ENCODE results near the gene SNAPC2. TPM values are rescaled to one million over a fixed set of nuclear protein-coding genes. Genes with fewer than 3 reads are reported as not detected.
"Not testable (repeated sequence)": the region's sequence is repeated elsewhere in the genome, so short reads cannot be mapped to it uniquely, and the experiment has no call there.

Gene SNAPC2
- total RNA-seq, 2 donors from 2014 or later, result 25.4 to 48.6 TPM

GRCh38 chr19:7925171-7925851 is 5.2 kb downstream of the SNAPC2 start:
- H3K27ac Mint-ChIP-seq, result no peak overlapping the region

DNA sequence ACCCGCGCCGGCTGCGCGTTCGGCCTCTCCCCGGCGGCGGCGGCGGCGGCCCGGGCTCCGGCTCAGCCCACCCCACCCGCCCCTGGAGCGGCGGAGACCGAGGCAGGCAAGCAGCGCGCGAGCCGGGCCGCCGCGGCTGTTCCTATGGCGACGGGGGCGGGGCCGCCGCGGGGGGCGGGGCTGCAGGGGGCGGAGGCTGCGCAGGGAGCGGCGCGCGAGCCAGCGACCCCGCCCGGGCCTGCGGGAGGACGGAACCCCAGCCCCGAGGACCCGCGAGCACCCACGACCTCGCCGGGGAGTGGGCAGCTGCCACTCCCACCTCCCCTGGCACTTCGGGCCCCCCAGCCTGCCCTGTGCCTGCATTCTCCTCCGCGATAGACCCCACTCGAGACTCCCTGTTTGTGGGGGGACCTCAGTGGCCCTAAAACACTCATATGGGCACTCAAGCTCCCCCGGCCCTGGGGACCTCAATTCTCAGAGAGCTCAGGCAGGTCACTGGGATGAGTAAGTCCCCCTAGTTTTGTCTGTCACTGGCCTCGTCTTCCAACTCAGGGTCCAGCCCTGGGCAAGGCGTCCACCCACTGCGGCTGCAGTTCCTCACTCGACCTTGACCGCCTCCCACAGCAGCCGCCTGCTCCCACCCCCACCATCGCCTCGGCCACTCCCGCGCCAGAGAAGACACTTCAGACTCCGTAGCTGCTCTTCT is 6.0 kb downstream of the SNAPC2 start, which contains the start of gene CTXN1:
Gene CTXN1 (minus strand): TSS at position 115 of the 706 bp plus-strand sequence. CDS start 597 bp downstream, outside the sequence.
- Mint-ChIP-seq H3K4me3 (peak within 1 kb of the TSS; percentile 77), H3K27ac (no peak within 1 kb of the TSS), H3K4me1 (ENCODE audit: low read depth in 2 of 2) (peaks cover 0 to 12% of the 10 kb centered on the region in 2 donors), H3K36me3 (no peaks in the 10 kb centered on the region), H3K27me3 (no peaks in the 10 kb centered on the region), H3K9me3 (no peaks in the 10 kb centered on the region)
- DNase-seq (ENCODE audit: low spot score), result no peak
- ATAC-seq, result peak; percentile 69 to 80

More at GRCh38 chr19:7925171-7925851, 5.2 kb downstream of the SNAPC2 start:
- Mint-ChIP-seq H3K36me3 (no peaks in the 10 kb centered on the region), H3K4me1 (ENCODE audit: low read depth in 2 of 2) (peaks cover 0 to 16% of the 10 kb centered on the region in 2 donors), H3K9me3 (no peaks in the 10 kb centered on the region), H3K4me3 (peak overlapping the region; percentile 77), H3K27me3 (no peaks in the 10 kb centered on the region)
- DNase-seq (ENCODE audit: low spot score) (peak; percentile 82), ATAC-seq (peak; percentile 5 to 35)

GRCh38 chr19:7926727-7927604 is 6.8 kb downstream of the SNAPC2 start:
- no peak for ATAC-seq
- peaks cover 0 to 12% of the 10 kb centered on the region in 2 donors for H3K4me1 Mint-ChIP-seq (ENCODE audit: low read depth in 2 of 2)
- H3K9me3 Mint-ChIP-seq, result no peaks in the 10 kb centered on the region
- DNase-seq (ENCODE audit: low spot score), result no peak
- no peaks in the 10 kb centered on the region for H3K36me3 Mint-ChIP-seq
- H3K4me3 Mint-ChIP-seq, result peak overlapping the region; percentile 62
- H3K27ac Mint-ChIP-seq, result no peak overlapping the region
- no peaks in the 10 kb centered on the region for H3K27me3 Mint-ChIP-seq

GRCh38 chr19:7927605-7928333 is 7.6 kb downstream of the SNAPC2 start:
- H3K36me3 Mint-ChIP-seq, result no peaks in the 10 kb centered on the region
- H3K27me3 Mint-ChIP-seq, result no peaks in the 10 kb centered on the region
- no peak overlapping the region for H3K4me3 Mint-ChIP-seq
- DNase-seq (ENCODE audit: low spot score), result no peak
- H3K27ac Mint-ChIP-seq, result no peak overlapping the region
- ATAC-seq, result no peak
- H3K4me1 Mint-ChIP-seq (ENCODE audit: low read depth in 2 of 2), result peaks cover 0 to 12% of the 10 kb centered on the region in 2 donors
- no peaks in the 10 kb centered on the region for H3K9me3 Mint-ChIP-seq

DNA sequence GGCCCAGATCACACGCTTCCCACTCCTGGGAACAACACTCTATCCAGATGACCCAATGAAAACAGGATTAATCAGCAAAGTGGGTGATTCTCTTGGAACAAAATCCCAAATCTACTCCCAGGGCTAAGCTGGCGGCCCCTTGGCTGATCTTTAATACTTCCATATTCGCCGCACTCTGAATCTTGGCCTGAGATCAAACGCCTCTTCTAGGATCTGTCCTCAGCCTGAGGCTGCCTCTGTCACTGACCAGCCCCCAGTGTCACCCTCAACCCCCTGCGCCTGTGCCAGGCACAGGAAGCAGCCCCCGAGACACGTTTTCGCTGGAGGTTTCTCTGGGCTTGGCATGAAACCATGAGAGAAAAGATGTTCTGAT is 8.2 kb downstream of the SNAPC2 start:
- ATAC-seq (no peak), DNase-seq (ENCODE audit: low spot score) (no peak)
- Mint-ChIP-seq H3K27ac (no peak overlapping the region), H3K4me3 (no peak overlapping the region), H3K4me1 (ENCODE audit: low read depth in 2 of 2) (peaks cover 0 to 12% of the 10 kb centered on the region in 2 donors), H3K27me3 (no peaks in the 10 kb centered on the region), H3K9me3 (no peaks in the 10 kb centered on the region), H3K36me3 (no peaks in the 10 kb centered on the region)

DNA sequence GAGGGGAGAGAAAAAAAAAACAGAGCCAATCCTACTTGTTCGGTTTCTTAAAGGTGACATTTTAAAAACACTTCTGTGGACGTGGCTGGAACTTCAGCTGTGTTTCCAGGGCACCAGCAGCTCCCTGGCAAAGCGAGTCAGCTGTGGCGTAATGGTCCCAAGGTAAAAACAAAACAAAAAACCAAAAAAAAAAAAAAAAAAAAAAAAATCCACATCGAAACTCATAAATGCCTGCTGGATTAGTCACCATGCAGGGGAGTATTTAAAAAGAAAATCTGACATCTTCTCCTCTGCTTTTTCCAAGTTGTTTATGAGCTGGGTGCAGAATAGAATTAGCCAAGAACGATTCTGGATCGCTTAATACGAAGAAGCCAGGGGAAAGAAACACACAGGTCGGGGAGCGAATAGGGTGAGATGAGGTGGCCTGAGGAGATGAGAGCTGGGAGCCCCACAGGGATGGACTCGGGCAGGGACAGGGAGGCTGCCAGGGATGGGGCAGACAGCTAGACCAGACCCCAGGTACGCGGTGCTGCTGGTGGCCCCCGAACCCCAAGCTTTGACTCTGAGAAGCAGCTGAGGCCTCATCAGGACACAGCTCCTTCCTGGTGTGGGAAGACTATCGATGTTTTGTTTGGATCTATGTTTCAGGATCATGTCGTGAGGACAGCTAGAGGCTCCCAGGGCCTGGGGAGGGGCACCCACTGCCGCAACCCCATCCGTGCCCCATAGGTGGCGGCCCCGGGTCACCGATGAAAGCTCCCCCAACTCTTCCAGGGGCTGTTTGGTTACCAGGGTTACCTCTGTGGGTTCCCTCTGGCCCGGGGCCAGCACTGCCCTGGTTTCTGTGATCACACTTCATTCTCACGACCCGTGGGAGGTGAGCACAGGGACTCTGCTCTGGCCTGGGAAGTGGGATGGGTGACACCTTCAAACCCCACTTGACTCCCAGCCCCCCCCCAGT is 8.9 kb downstream of the SNAPC2 start:
- peaks cover 0 to 12% of the 10 kb centered on the region in 2 donors for H3K4me1 Mint-ChIP-seq (ENCODE audit: low read depth in 2 of 2)
- DNase-seq (ENCODE audit: low spot score) (no peak), ATAC-seq (peak; percentile 11 to 32)
- H3K27ac Mint-ChIP-seq, result no peak overlapping the region
- no peak overlapping the region for H3K4me3 Mint-ChIP-seq
- no peaks in the 10 kb centered on the region for H3K27me3 Mint-ChIP-seq
- H3K9me3 Mint-ChIP-seq, result no peaks in the 10 kb centered on the region
- no peaks in the 10 kb centered on the region for H3K36me3 Mint-ChIP-seq

GRCh38 chr19:7930030-7930429 is 9.9 kb downstream of the SNAPC2 start:
- H3K27me3 Mint-ChIP-seq; ATAC-seq; DNase-seq (ENCODE audit: low spot score); H3K9me3 Mint-ChIP-seq; H3K4me3 Mint-ChIP-seq; H3K27ac Mint-ChIP-seq; H3K36me3 Mint-ChIP-seq: not testable (repeated sequence)
- peaks cover 0 to 10% of the 10 kb centered on the region in 2 donors for H3K4me1 Mint-ChIP-seq (ENCODE audit: low read depth in 2 of 2)

DNA sequence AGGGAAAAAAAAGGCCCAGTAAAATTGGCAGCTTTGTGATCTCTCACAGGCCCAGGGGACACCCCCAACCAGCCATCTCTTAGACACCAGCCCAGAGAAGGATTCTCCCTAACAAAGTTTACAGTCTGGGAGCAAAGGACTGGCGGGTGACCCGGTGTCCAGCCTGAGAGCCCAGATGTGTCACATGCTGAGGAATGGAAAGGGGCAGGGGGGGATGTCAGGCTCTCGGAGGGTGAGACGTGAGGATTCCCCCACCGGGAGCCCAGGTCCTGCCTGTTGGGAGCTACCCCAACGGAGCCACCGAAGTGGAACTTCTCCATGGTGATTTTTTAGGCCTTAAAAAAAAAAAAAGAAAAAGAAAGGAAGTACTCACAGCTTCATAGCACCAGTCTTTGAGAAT is 10.6 kb downstream of the SNAPC2 start:
- Mint-ChIP-seq H3K4me3 (no peak overlapping the region), H3K27me3 (no peaks in the 10 kb centered on the region), H3K9me3 (no peaks in the 10 kb centered on the region), H3K4me1 (ENCODE audit: low read depth in 2 of 2) (peaks cover 0 to 10% of the 10 kb centered on the region in 2 donors), H3K27ac (no peak overlapping the region), H3K36me3 (no peaks in the 10 kb centered on the region)
- ATAC-seq (no peak), DNase-seq (ENCODE audit: low spot score) (no peak)

DNA sequence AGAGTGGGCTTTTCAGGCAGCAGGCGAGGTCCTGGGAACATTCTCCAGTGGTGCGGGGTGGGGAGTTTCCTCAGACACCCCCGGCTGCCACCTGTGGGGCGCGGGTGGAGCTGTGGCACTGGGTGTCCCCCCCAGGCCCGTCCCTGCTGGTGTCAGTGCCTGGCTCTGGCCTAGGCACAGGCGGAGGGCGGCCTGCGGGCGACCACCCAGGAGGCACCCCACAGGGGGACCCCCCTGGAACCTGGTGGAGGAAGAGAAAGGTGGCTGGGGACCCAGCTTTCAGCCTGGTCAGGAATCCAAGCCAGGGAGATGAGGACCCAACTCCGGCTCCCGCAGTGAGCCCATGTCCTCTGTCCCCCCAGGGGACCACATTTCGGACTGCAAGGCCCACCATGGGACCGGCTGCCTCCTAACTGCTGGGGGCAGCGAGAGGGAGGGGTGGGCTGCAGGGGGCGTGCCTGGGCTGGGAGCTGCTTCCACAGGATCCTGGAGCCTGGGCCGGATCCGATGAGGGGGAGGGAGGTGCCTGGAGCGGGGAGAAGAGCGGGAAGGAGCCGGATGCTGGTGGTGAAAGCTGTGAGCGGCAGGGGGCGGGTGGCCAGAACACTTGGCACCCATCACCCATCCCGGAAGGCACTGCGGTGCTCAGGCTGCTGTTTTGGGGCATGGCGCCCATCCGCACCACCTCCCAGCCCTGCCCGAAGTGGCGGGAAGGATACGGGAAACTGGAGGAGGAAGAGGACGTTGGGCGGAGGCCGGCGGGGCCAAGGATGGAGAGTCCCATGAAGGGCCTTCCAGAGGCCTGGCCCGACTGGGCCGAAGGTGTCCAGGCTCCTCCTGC is 11.3 kb downstream of the SNAPC2 start:
- no peaks in the 10 kb centered on the region for H3K36me3 Mint-ChIP-seq
- H3K4me1 Mint-ChIP-seq (ENCODE audit: low read depth in 2 of 2), result peaks cover 0 to 7% of the 10 kb centered on the region in 2 donors
- H3K4me3 Mint-ChIP-seq, result no peak overlapping the region
- H3K27ac Mint-ChIP-seq, result no peak overlapping the region
- no peaks in the 10 kb centered on the region for H3K27me3 Mint-ChIP-seq
- ATAC-seq (no peak), DNase-seq (ENCODE audit: low spot score) (no peak)
- no peaks in the 10 kb centered on the region for H3K9me3 Mint-ChIP-seq

DNA sequence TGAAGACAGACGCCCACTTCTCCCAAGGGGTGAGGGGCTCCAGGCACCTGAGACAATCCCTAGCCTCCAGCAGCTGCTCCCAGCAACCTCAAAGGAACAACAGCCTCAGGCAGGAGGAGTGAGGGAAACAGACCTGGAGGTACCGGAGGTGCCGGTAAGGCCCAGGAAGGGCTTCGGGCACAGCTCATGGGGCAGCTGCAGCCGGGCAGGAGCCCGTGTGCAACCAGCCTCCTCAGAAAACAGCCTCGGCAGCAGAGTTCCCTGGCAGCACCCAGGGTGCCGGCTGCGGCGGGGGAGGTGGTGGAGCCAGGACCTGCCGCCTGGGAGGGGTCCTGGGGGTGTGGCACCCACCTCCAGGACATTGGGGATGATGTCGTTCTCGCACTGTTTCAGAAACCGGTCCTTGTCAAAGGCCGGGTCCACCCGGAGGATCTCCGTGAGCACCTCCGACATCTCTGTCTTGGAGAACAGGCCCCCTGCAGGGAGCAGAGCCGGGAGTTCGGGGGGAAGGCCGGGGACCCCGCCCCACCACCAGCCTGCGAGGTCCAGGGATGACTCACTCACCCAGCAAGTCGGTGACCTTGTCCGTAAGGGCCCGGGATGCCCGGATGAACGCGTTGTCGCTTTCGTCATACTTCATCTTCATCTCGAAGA is 12.3 kb downstream of the SNAPC2 start:
- Mint-ChIP-seq H3K4me3 (no peak overlapping the region), H3K36me3 (no peaks in the 10 kb centered on the region), H3K27ac (no peak overlapping the region), H3K9me3 (no peaks in the 10 kb centered on the region), H3K27me3 (no peaks in the 10 kb centered on the region), H3K4me1 (ENCODE audit: low read depth in 2 of 2) (peaks cover 0 to 5% of the 10 kb centered on the region in 2 donors)
- ATAC-seq (no peak), DNase-seq (ENCODE audit: low spot score) (no peak)

DNA sequence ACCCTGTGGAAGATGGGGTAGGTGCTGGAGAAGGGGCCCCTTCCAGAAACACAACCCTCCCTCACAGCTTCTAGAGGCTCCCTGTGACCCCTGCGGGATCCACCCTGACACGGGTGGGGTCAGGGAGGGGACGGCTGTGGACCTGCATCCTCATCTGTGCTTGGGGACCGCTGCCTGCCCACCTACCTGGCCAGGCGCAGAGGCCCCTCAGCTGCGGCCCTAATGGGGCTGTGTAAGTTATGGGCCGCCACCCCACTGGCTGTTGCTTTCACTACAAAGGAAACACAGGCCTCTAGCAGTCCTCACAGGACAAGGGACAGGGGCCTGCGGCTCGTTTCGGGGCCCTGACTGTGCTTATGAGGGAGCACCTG is 12.8 kb downstream of the SNAPC2 start:
- Mint-ChIP-seq H3K4me3 (no peak overlapping the region), H3K36me3 (no peaks in the 10 kb centered on the region), H3K4me1 (ENCODE audit: low read depth in 2 of 2) (peaks cover 0 to 5% of the 10 kb centered on the region in 2 donors), H3K9me3 (no peaks in the 10 kb centered on the region), H3K27ac (no peak overlapping the region), H3K27me3 (no peaks in the 10 kb centered on the region)
- no peak for DNase-seq (ENCODE audit: low spot score)
- ATAC-seq, result no peak

Measured in natural killer cell treated with Interleukin-12 subunit alpha and Interleukin-12 subunit beta and Interleukin-15 and Interleukin-18, amount 100 ng/mL, for 72 hours (primary cell).